Erythroblast (primary cell): ENCODE measurements around the gene TNN.

Source experiments
- DNase-seq, 2 experiments: peaks; one replicate each; lab custom pipeline; 2025; lab: John Stamatoyannopoulos, UW
- GATA1 ChIP-seq: IDR thresholded peaks from 2 replicates; pipeline ENCODE4 v1.6.1; 2011; ENCODE audit warnings: low read depth, mild to moderate bottlenecking, control low read depth, low read length, moderate library complexity
- POLR2A ChIP-seq: IDR thresholded peaks from 2 replicates; pipeline ENCODE4 v1.6.1; 2011; ENCODE audit warnings: mild to moderate bottlenecking, low read length

The TNN gene

DNA sequence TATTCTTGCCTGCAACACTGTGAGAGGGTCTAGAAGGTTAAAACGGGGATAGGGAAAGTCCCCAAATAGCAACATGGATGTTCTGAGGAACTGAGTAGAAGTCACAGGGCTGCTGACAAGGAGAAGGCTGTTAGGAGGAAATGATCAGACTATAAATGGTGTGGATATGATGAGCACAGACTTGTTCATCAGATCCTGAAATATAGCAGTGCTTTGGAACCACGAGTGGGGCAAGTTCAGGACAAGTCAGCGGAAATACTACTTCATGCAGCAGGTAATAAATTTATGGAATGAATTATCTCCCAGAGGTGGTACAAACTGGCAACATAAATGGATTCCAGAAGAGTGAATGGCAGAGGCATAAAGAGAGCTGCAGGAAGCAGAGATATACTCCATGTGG is 128.2 kb downstream of the TNN start:
- no peak for DNase-seq
- no peak for TF ChIP-seq GATA1
- no peak for TF ChIP-seq POLR2A

DNA sequence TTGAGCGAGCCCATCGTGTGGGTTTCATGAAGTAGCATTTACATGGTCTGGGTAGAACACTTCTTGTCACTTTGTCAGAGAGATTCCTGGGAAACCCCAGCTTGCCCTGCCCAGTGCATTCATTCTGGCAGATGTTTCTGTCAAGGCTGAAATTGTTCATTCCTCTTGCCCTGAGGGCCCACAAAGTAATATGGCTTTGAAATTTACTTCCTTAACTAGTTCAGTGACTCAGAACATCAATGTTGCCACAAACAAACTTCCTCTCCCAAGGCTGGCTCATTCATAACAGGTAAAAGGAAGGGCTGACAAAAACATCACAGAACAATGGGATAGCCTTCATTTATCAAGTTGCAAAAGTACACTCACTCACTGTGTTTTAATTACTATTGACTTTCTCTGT is 129.9 kb downstream of the TNN start:
- TF ChIP-seq GATA1 (no peak), POLR2A (no peak)
- no peak for DNase-seq
